ENCODE data around the gene TRIM9.

DNA sequence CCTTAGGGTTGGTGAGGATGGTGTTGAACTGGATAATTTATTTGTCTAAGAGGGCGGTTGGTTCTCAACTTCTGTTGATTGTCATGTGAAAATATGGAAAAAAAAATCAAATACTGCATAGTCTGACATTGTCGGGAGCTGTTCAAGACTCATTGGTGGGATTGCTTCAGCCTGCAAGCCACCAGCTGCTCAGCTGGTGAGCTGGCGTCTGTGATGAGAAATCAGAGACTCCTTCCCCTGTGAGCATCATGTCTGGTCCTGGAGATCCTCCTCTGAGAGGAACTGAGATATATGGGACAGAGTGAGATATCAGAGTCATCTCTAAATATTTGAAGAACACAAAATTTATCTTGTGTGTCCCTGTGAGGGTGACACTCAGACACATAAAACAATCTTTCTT is 49.9 kb downstream of the TRIM9 start:
- no peak for TF ChIP-seq POLR2A (IDR thresholded peaks at IDR 0.05)
- TF ChIP-seq, protein P1, sequence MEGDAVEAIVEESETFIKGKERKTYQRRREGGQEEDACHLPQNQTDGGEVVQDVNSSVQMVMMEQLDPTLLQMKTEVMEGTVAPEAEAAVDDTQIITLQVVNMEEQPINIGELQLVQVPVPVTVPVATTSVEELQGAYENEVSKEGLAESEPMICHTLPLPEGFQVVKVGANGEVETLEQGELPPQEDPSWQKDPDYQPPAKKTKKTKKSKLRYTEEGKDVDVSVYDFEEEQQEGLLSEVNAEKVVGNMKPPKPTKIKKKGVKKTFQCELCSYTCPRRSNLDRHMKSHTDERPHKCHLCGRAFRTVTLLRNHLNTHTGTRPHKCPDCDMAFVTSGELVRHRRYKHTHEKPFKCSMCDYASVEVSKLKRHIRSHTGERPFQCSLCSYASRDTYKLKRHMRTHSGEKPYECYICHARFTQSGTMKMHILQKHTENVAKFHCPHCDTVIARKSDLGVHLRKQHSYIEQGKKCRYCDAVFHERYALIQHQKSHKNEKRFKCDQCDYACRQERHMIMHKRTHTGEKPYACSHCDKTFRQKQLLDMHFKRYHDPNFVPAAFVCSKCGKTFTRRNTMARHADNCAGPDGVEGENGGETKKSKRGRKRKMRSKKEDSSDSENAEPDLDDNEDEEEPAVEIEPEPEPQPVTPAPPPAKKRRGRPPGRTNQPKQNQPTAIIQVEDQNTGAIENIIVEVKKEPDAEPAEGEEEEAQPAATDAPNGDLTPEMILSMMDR (IDR thresholded peaks at IDR 0.05), result no peak
